HuH-7.5 (cell line): Measurements from ENCODE around the gene PPFIA1.

Source experiments
- DNase-seq: peaks from one replicate; pipeline ENCODE4 v3.0.0; 2011; ENCODE audit warnings: low spot score

The PPFIA1 gene

GRCh38 chr11:70433038-70433437, 162.5 kb downstream of the PPFIA1 start:
- no peak for DNase-seq

- DNase-seq = no peak
Observed at GRCh38 chr11:70433526-70433925, 163.0 kb downstream of the PPFIA1 start.
